HepG2 (cell line): Measurements from ENCODE around the gene LDLRAD3. TPM values are rescaled to one million over a fixed set of nuclear protein-coding genes. Genes with fewer than 3 reads are reported as not detected.

ENCODE experiments used
- ATAC-seq: fragments of 200-7000 bp; cut with Tn5 transposase; 3 replicates; pipeline ENCODE4 v1.9.1; 2020; ENCODE audit warnings: mild to moderate bottlenecking, moderate library complexity
- BruUV-seq: library from RNA; stranded (reverse); fragments of 400-500 nt; replicated peaks from 2 replicates; lab custom pipeline; 2021; lab: Mats Ljungman, UMichigan
- CTCF ChIA-PET: fragments of 300-600 bp; formaldehyde crosslinking; extraction: SDS; loops from one replicate; lab custom pipeline; 2021; ENCODE audit warnings: low total read pairs, inconsistent platforms, low intra/inter-chr PET ratio; lab: Yijun Ruan, JAX
- POLR2A ChIA-PET: fragments of 350-600 bp; sonication (Branson Sonifier 250); formaldehyde crosslinking; loops from one replicate; lab custom pipeline; 2020; ENCODE audit warnings: antibody characterized with exemption, inconsistent platforms; lab: Yijun Ruan, JAX
- DNase-seq: peaks from one replicate; pipeline ENCODE4 v3.0.0-alpha.2; 2015; ENCODE audit warnings: low spot score
- FAIRE-seq: peaks from 3 replicates; lab custom pipeline; 2011; peaks lifted over from hg19 to GRCh38; lab: Jason Lieb, UNC
- H2AFZ ChIP-seq: one replicate; pipeline ENCODE4 v1.6.1; 2011; ENCODE audit warnings: low read length, inconsistent platforms
- H3K27ac ChIP-seq: fragments of 300-600 bp; 3 replicates; pipeline ENCODE4 v1.8.0; 2011; ENCODE audit warnings: mixed run types, mild to moderate bottlenecking, mixed read lengths, low read length, inconsistent platforms; ENCODE audit not compliant: insufficient read depth; ENCODE audit errors: extremely low read length
- H3K27me3 ChIP-seq, 2 experiments: fragments of 200-600 bp in 1 of 2; 2 replicates in 1 of 2; 3 replicates in 1 of 2; pipeline versions ENCODE4 v1.6.0 to v1.8.0; 2011; ENCODE audit warnings: low read length in 2 of 2, mild to moderate bottlenecking in 2 of 2, moderate library complexity in 2 of 2, inconsistent platforms in 1 of 2; ENCODE audit not compliant: insufficient read depth in 2 of 2, control insufficient read depth in 1 of 2
- H3K36me3 ChIP-seq, 2 experiments: fragments of 200-600 bp in 1 of 2; replicated peaks in 1 of 2; 2 replicates in 1 of 2; 3 replicates in 1 of 2; pipeline versions ENCODE4 v1.5.1 to v1.8.0; 2011; ENCODE audit warnings: low read length in 2 of 2, inconsistent platforms in 1 of 2; ENCODE audit not compliant: insufficient read depth in 2 of 2, control insufficient read depth in 1 of 2
- H3K4me1 ChIP-seq: 2 replicates; pipeline ENCODE4 v1.5.1; 2012; ENCODE audit warnings: low read length, inconsistent platforms; ENCODE audit not compliant: insufficient read depth
- H3K4me2 ChIP-seq: 2 replicates; pipeline ENCODE4 v1.6.0; 2011; ENCODE audit warnings: low read depth, low read length, inconsistent platforms
- H3K4me3 ChIP-seq, 3 experiments: fragments of 200-600 bp in 1 of 3; sonication (generic), shearing (Covaris generic) in 1 of 3; replicated peaks in 1 of 3; 2 replicates each; pipeline ENCODE4 v1.5.1; 2011 to 2016; ENCODE audit warnings: low read length in 3 of 3, inconsistent platforms in 2 of 3, low read depth in 2 of 3, mild to moderate bottlenecking in 2 of 3, control low read depth in 1 of 3, mixed read lengths in 1 of 3; ENCODE audit not compliant: insufficient read depth in 1 of 3
- H3K79me2 ChIP-seq: one replicate; pipeline ENCODE4 v1.6.1; 2011; ENCODE audit warnings: low read length, inconsistent platforms; ENCODE audit not compliant: insufficient read depth
- H3K9ac ChIP-seq: 2 replicates; pipeline ENCODE4 v1.6.0; 2011; ENCODE audit warnings: mild to moderate bottlenecking, low read depth, low read length, inconsistent platforms; ENCODE audit not compliant: insufficient read depth
- H3K9me3 ChIP-seq: 2 replicates; pipeline ENCODE4 v1.5.1; 2012; ENCODE audit warnings: mild to moderate bottlenecking, low read length
- H4K20me1 ChIP-seq: 2 replicates; pipeline ENCODE4 v1.6.0; 2011; ENCODE audit warnings: inconsistent platforms, mild to moderate bottlenecking, low read length, moderate library complexity; ENCODE audit not compliant: insufficient read depth
- ATF4 ChIP-seq, 2 experiments: fragments of 450-650 bp in 1 of 2; sonication (generic) in 1 of 2; formaldehyde crosslinking; IDR thresholded peaks; 2 replicates each; pipeline versions ENCODE4 v1.5.0 to v1.8.0; 2020 to 2022; ENCODE audit warnings: mild to moderate bottlenecking in 1 of 2, missing genetic modification reagents in 1 of 2
- BRD4 ChIP-seq: sonication (generic); formaldehyde crosslinking; IDR thresholded peaks from 2 replicates; pipeline ENCODE4 v1.4.0; 2020; ENCODE audit warnings: missing genetic modification reagents
- CENPX ChIP-seq: sonication (generic); formaldehyde crosslinking; IDR thresholded peaks from 2 replicates; pipeline ENCODE4 v1.9.0; 2021; ENCODE audit warnings: mild to moderate bottlenecking, missing genetic modification reagents, moderate library complexity
- IKZF4 ChIP-seq: sonication (generic); formaldehyde crosslinking; IDR thresholded peaks from 2 replicates; pipeline ENCODE4 v1.5.1; 2020; ENCODE audit warnings: borderline replicate concordance, mild to moderate bottlenecking, low read depth, missing genetic modification reagents; ENCODE audit errors: not compliant biosample characterization
- NFATC3 ChIP-seq: sonication (generic); formaldehyde crosslinking; IDR thresholded peaks from 2 replicates; pipeline ENCODE4 v1.5.1; 2020; ENCODE audit warnings: mild to moderate bottlenecking, missing genetic modification reagents
- RXRB ChIP-seq: IDR thresholded peaks from 2 replicates; pipeline ENCODE4 v1.6.1; 2016; ENCODE audit warnings: borderline replicate concordance, missing genetic modification reagents, missing compliant biosample characterization
- SOX5 ChIP-seq: IDR thresholded peaks from 2 replicates; pipeline ENCODE4 v1.6.1; 2016; ENCODE audit warnings: borderline replicate concordance
- TBP ChIP-seq: sonication (generic); formaldehyde crosslinking; IDR thresholded peaks from 2 replicates; pipeline ENCODE4 v1.5.0; 2020; ENCODE audit warnings: missing genetic modification reagents
- TERF1 ChIP-seq: sonication (generic); formaldehyde crosslinking; IDR thresholded peaks from 2 replicates; pipeline ENCODE4 v1.8.0; 2022; ENCODE audit warnings: mild to moderate bottlenecking, missing genetic modification reagents, moderate library complexity
- ZGPAT ChIP-seq: IDR thresholded peaks from 2 replicates; pipeline ENCODE4 v1.6.1; 2016; ENCODE audit warnings: mild to moderate bottlenecking
- ZNF562 ChIP-seq: sonication (generic); formaldehyde crosslinking; IDR thresholded peaks from 2 replicates; pipeline ENCODE4 v1.8.0; 2022; ENCODE audit warnings: missing genetic modification reagents, borderline replicate concordance
- ZNF564 ChIP-seq: sonication (generic); formaldehyde crosslinking; IDR thresholded peaks from 2 replicates; pipeline ENCODE4 v1.8.1; 2023; ENCODE audit warnings: mild to moderate bottlenecking, missing genetic modification reagents
- ZNF577 ChIP-seq: sonication (generic); formaldehyde crosslinking; IDR thresholded peaks from 2 replicates; pipeline ENCODE4 v1.4.0; 2020; ENCODE audit warnings: mild to moderate bottlenecking, low read depth, missing genetic modification reagents, borderline replicate concordance
- ZNF629 ChIP-seq: sonication (generic); formaldehyde crosslinking; conservative IDR thresholded peaks from 2 replicates; pipeline ENCODE4 v1.5.0; 2020; ENCODE audit warnings: missing genetic modification reagents
- WGBS: methylation state at CpG from one replicate; pipeline ENCODE4 v1.1.6; 2017; ENCODE audit warnings: low lambda C conversion rate; 5-methylcytosine and 5-hydroxymethylcytosine counted together
- in situ Hi-C: cut with HindIII; loops from 2 replicates; pipeline ENCODE4 v1.10.0; 2017; ENCODE audit warnings: low pct_unique_long_range_greater_than_20kb; ENCODE audit not compliant: extremely low pct_ligation_motif_present
- intact Hi-C: fragments of 100-400 bp; cut with micrococcal nuclease; formaldehyde crosslinking; loops from one replicate; pipeline ENCODE4 v1.10.0; 2022; ENCODE audit not compliant: unreplicated experiment
- polyA plus RNA-seq, 8 experiments: library from polyadenylated mRNA; depleted of rRNA in 3 of 8; stranded (reverse) in 7 of 8; unstranded in 1 of 8; fragments of >200 nt; fragmentation: Illumina TruSeq in 4 of 8; extraction: Trizol in 4 of 8; gene quantifications; 2 replicates each; pipeline versions ENCODE4 v1.2.1 to v1.2.3, GENCODE V29; 2011 to 2016; ENCODE audit warnings: low read depth in 4 of 8, missing spikeins in 1 of 8, mixed read lengths in 1 of 8; ENCODE audit not compliant: insufficient read depth in 1 of 8
- total RNA-seq, 5 experiments: library from RNA; depleted of rRNA; stranded (reverse); fragments of >200 nt; fragmentation: Illumina TruSeq; extraction: Trizol; gene quantifications; 2 replicates each; pipeline ENCODE4 v1.2.3, GENCODE V29; 2016; ENCODE audit warnings: low read depth in 1 of 5

Gene LDLRAD3
- total and polyA plus RNA-seq, 2 of the 13 experiments (the other 11 are each of a cell fraction or from before 2014, with no cell fraction given) = 0.50 to 0.60 TPM

GRCh38 chr11:36212564-36213392 is 268.9 kb downstream of the LDLRAD3 start:
- Histone ChIP-seq H3K9ac (no peak overlapping the region), H3K79me2 (no peaks in the 10 kb centered on the region), H2AFZ (no peak overlapping the region), H3K36me3 (no peaks in the 10 kb centered on the region), H3K4me1 (no peaks in the 10 kb centered on the region), H3K4me2 (no peak overlapping the region), H3K4me3 (no peak overlapping the region), H3K27me3 (no peaks in the 10 kb centered on the region; a peak in 2 of 5 replicates), H4K20me1 (no peaks in the 10 kb centered on the region), H3K9me3 (no peaks in the 10 kb centered on the region), H3K27ac (no peak overlapping the region)
- DNase-seq (no peak), ATAC-seq (no peak), FAIRE-seq (no peak)
- TF ChIP-seq ZNF577 (CRISPR knock-in tag) (no peak), CENPX (CRISPR knock-in tag) (no peak), ZGPAT (CRISPR knock-in tag) (no peak), NFATC3 (no peak), ATF4 (CRISPR knock-in tag; IDR thresholded peaks at IDR 0.05) (no peak), BRD4 (CRISPR knock-in tag) (no peak), IKZF4 (no peak), TERF1 (no peak), ZNF629 (CRISPR knock-in tag) (no peak), ZNF562 (no peak), TBP (no peak), RXRB (CRISPR knock-in tag) (no peak), SOX5 (CRISPR knock-in tag) (no peak), ZNF564 (no peak)
- in situ Hi-C loops (no loop called here), intact Hi-C loops (no loop called here)
- WGBS = 31% methylated on average over 7 of the region's 7 CpGs
- ChIA-PET POLR2A (no interaction called here), CTCF (no interaction called here)
- no TSS peak for BruUV-seq
